GM18507 (cell line): ENCODE measurements around the gene BTC.
A peak's percentile ranks its signal among the peaks of the same experiment; 100 is the strongest.
"Not testable (repeated sequence)": the region's sequence is repeated elsewhere in the genome, so short reads cannot be mapped to it uniquely, and the experiment has no call there.

ENCODE experiments used
- DNase-seq: peaks from one replicate; pipeline ENCODE4 v3.0.0; 2011; ENCODE audit warnings: low read depth; ENCODE audit not compliant: insufficient read length; ENCODE audit errors: extremely low spot score
- FAIRE-seq: peaks from 2 replicates; lab custom pipeline; 2011; peaks lifted over from hg19 to GRCh38; lab: Jason Lieb, UNC

Gene BTC

GRCh38 chr4:74764119-74764518 lies 30.2 kb downstream of the BTC start:
- FAIRE-seq = no peak

GRCh38 chr4:74758551-74759145 lies 35.7 kb downstream of the BTC start:
- FAIRE-seq (no peak), DNase-seq (no peak)

More at GRCh38 chr4:74764119-74764518, 30.2 kb downstream of the BTC start:
- no peak for DNase-seq

GRCh38 chr4:74757136-74757535 lies 37.2 kb downstream of the BTC start:
- DNase-seq = no peak
- FAIRE-seq = no peak

GRCh38 chr4:74755486-74755885 lies 38.8 kb downstream of the BTC start:
- no peak for FAIRE-seq
- no peak for DNase-seq

GRCh38 chr4:74754218-74754617 lies 40.1 kb downstream of the BTC start:
- FAIRE-seq = peak; percentile 58
- DNase-seq = no peak

- FAIRE-seq (no peak), DNase-seq (no peak)
Measured at GRCh38 chr4:74752798-74753197, 41.5 kb downstream of the BTC start.

- DNase-seq (no peak), FAIRE-seq (no peak)
Measured at GRCh38 chr4:74751856-74752255, 42.5 kb downstream of the BTC start.

- DNase-seq (no peak), FAIRE-seq (no peak)
Measured at GRCh38 chr4:74751247-74751646, 43.1 kb downstream of the BTC start.

GRCh38 chr4:74742185-74742584 lies 52.1 kb downstream of the BTC start:
- FAIRE-seq = no peak
- DNase-seq = no peak

- DNase-seq (no peak), FAIRE-seq (no peak)
Measured at GRCh38 chr4:74738464-74739143, 55.7 kb downstream of the BTC start.

- no peak for DNase-seq
- no peak for FAIRE-seq
Measured at GRCh38 chr4:74734995-74735394, 59.3 kb downstream of the BTC start.

GRCh38 chr4:74733756-74734155 lies 60.6 kb downstream of the BTC start:
- FAIRE-seq = no peak

GRCh38 chr4:74724979-74725378 lies 69.3 kb downstream of the BTC start:
- DNase-seq (no peak), FAIRE-seq (no peak)

More at GRCh38 chr4:74733756-74734155, 60.6 kb downstream of the BTC start:
- no peak for DNase-seq

GRCh38 chr4:74716436-74716765 lies 77.9 kb downstream of the BTC start:
- DNase-seq (no peak), FAIRE-seq (no peak)

- no peak for FAIRE-seq
- peak; percentile 5 for DNase-seq
Measured at GRCh38 chr4:74715706-74716435, 78.5 kb downstream of the BTC start.

- FAIRE-seq = no peak
- no peak for DNase-seq
Measured at GRCh38 chr4:74714611-74715130, 79.7 kb downstream of the BTC start.

GRCh38 chr4:74708135-74708534 lies 86.2 kb downstream of the BTC start:
- not testable (repeated sequence) for DNase-seq, FAIRE-seq
